ENCODE measurements around the gene NUAK2. TPM values are rescaled to one million over a fixed set of nuclear protein-coding genes. Genes with fewer than 3 reads are reported as not detected.

NUAK2 gene
- total RNA-seq, 4 donors from 2014 or later = 16.2 to 41.2 (median 30.2) TPM

DNA sequence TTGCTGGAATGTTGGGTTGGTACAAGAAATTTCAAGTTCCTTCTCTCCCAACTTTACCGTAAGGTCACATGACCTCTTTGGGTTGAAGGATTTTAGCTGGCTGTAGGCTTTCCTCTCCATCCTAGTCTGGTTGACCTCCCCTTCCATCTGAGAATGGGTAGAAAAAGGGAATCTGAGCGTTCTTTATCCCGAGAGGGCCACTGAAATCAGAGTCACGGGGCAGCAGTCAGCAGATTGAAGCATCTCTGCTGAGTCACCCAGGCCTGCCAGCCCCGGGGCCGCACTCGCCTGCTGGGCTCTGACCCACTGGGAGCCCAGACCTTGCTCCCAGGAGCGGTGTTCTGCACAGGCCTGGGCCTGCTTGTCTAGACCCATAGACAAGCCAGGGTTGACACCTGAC lies 62.8 kb downstream of the NUAK2 start:
- Histone ChIP-seq H3K4me3 (no peak overlapping the region), H3K9me3 (no peaks in the 10 kb centered on the region), H3K4me1 (peaks cover 30% of the 10 kb centered on the region), H3K27ac (peak overlapping the region; percentile 15), H3K27me3 (no peaks in the 10 kb centered on the region), H3K36me3 (no peaks in the 10 kb centered on the region)
- no peak for DNase-seq (ENCODE audit: low spot score in 2 of 2)
- TF ChIP-seq EP300 (IDR thresholded peaks at IDR 0.05) (no peak), POLR2AphosphoS5 (IDR thresholded peaks at IDR 0.05) (no peak), POLR2A (IDR thresholded peaks at IDR 0.05) (no peak)
- TF ChIP-seq, protein P1, sequence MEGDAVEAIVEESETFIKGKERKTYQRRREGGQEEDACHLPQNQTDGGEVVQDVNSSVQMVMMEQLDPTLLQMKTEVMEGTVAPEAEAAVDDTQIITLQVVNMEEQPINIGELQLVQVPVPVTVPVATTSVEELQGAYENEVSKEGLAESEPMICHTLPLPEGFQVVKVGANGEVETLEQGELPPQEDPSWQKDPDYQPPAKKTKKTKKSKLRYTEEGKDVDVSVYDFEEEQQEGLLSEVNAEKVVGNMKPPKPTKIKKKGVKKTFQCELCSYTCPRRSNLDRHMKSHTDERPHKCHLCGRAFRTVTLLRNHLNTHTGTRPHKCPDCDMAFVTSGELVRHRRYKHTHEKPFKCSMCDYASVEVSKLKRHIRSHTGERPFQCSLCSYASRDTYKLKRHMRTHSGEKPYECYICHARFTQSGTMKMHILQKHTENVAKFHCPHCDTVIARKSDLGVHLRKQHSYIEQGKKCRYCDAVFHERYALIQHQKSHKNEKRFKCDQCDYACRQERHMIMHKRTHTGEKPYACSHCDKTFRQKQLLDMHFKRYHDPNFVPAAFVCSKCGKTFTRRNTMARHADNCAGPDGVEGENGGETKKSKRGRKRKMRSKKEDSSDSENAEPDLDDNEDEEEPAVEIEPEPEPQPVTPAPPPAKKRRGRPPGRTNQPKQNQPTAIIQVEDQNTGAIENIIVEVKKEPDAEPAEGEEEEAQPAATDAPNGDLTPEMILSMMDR (IDR thresholded peaks at IDR 0.05) = no peak
- 78% methylated on average over 8 of the region's 8 CpGs for WGBS

GRCh38 chr1:205258261-205258691 lies 63.3 kb downstream of the NUAK2 start:
- 93% methylated on average over 4 of the region's 7 CpGs for WGBS
- H3K27me3 ChIP-seq = no peaks in the 10 kb centered on the region
- H3K27ac ChIP-seq = peak overlapping the region; percentile 15
- H3K4me1 ChIP-seq = peaks cover 30% of the 10 kb centered on the region
- no peak for DNase-seq (ENCODE audit: low spot score in 2 of 2)
- no peaks in the 10 kb centered on the region for H3K36me3 ChIP-seq
- H3K9me3 ChIP-seq = no peaks in the 10 kb centered on the region
- H3K4me3 ChIP-seq = no peak overlapping the region
- TF ChIP-seq POLR2AphosphoS5 (IDR thresholded peaks at IDR 0.05) = no peak
- TF ChIP-seq, protein P1 (IDR thresholded peaks at IDR 0.05) = no peak
- TF ChIP-seq EP300 (IDR thresholded peaks at IDR 0.05) = no peak
- no peak for TF ChIP-seq POLR2A (IDR thresholded peaks at IDR 0.05)

DNA sequence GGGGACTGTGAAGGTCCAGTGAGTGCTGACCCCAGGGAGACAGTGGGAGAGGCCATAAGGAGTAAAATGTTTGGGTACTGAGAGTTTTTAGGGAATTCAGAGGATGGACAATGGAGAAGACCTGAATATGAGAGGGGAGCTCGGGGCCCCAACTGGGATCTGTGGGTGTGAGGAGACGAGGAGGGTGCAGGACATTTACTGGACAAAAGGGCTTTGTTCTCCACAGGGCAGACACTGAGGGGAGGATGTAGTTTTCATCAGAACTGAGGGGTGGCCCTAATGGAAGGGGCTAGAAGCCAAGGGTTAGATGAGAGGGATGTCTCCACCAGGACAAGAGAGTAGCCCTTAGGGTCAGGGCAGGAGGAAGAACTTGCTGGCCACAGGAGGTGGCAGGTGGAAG lies 63.8 kb downstream of the NUAK2 start:
- WGBS = 74% methylated on average over 2 of the region's 2 CpGs
- no peak overlapping the region for H3K4me3 ChIP-seq
- H3K27me3 ChIP-seq = no peaks in the 10 kb centered on the region
- H3K27ac ChIP-seq = peak overlapping the region; percentile 15
- no peak for TF ChIP-seq POLR2AphosphoS5 (IDR thresholded peaks at IDR 0.05)
- TF ChIP-seq POLR2A (IDR thresholded peaks at IDR 0.05) = no peak
- TF ChIP-seq EP300 (IDR thresholded peaks at IDR 0.05) = no peak
- TF ChIP-seq, protein P1 (IDR thresholded peaks at IDR 0.05) = no peak
- no peak for DNase-seq (ENCODE audit: low spot score in 2 of 2)
- no peaks in the 10 kb centered on the region for H3K9me3 ChIP-seq
- H3K4me1 ChIP-seq = peaks cover 30% of the 10 kb centered on the region
- H3K36me3 ChIP-seq = no peaks in the 10 kb centered on the region

DNA sequence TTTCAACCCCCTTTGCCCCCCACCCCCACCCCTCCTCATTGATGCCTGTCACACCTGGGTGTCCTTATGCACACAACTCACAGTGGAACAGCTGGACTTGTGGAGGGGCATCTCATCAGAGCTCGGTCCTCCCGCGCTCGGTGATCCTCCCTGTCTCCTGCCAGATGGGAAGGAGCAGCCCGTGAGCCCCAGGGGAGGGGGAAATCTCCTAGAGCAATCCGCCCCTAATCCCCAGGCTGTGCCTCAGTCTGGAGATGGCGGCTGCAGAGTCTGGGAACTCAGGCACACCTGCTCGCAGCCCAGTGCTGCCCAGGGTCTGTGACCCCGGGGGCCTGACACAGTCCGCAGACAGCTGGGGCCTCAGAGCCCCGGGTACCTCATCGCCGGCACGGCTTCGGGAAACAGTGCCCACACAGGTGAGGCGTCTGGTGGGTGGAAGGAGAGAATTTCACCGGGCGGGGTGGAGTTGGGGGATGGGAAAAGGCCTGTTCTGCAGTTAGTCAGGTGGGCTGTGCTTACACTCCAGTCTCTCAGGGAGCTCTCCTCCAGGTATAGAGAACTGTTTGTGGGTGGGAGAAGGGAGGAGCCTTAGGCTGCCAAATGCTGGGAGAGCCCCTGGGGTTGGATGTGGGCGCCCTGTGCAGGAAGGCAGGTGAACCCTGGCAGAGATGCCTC lies 64.5 kb downstream of the NUAK2 start:
- H3K27ac ChIP-seq = no peak overlapping the region
- H3K4me1 ChIP-seq = peaks cover 28% of the 10 kb centered on the region
- no peaks in the 10 kb centered on the region for H3K9me3 ChIP-seq
- no peak overlapping the region for H3K4me3 ChIP-seq
- no peaks in the 10 kb centered on the region for H3K36me3 ChIP-seq
- TF ChIP-seq POLR2AphosphoS5 (IDR thresholded peaks at IDR 0.05) = no peak
- TF ChIP-seq, protein P1 (IDR thresholded peaks at IDR 0.05) = no peak
- no peak for TF ChIP-seq POLR2A (IDR thresholded peaks at IDR 0.05)
- TF ChIP-seq EP300 (IDR thresholded peaks at IDR 0.05) = no peak
- H3K27me3 ChIP-seq = no peaks in the 10 kb centered on the region
- no peak for DNase-seq (ENCODE audit: low spot score in 2 of 2)
- WGBS = 93% methylated on average over 5 of the region's 19 CpGs

- H3K9me3 ChIP-seq = no peaks in the 10 kb centered on the region
- no peaks in the 10 kb centered on the region for H3K36me3 ChIP-seq
- TF ChIP-seq POLR2A (IDR thresholded peaks at IDR 0.05) = no peak
- TF ChIP-seq, protein P1 (IDR thresholded peaks at IDR 0.05) = peak; percentile 93 to 97
- TF ChIP-seq POLR2AphosphoS5 (IDR thresholded peaks at IDR 0.05) = no peak
- TF ChIP-seq EP300 (IDR thresholded peaks at IDR 0.05) = no peak
- WGBS = 46% methylated on average over 7 of the region's 8 CpGs
- DNase-seq (ENCODE audit: low spot score in 2 of 2) = peak; percentile 93 to 95
- peaks cover 25% of the 10 kb centered on the region for H3K4me1 ChIP-seq
- H3K27ac ChIP-seq = no peak overlapping the region
- H3K27me3 ChIP-seq = no peaks in the 10 kb centered on the region
- no peak overlapping the region for H3K4me3 ChIP-seq
Measured at GRCh38 chr1:205255941-205256780, 65.4 kb downstream of the NUAK2 start.

All from suprapubic skin (tissue), 4 donors.